Measurements from ENCODE around the gene RAB9B. TPM values are rescaled to one million over a fixed set of nuclear protein-coding genes. Genes with fewer than 3 reads are reported as not detected.

The RAB9B gene, protein sequence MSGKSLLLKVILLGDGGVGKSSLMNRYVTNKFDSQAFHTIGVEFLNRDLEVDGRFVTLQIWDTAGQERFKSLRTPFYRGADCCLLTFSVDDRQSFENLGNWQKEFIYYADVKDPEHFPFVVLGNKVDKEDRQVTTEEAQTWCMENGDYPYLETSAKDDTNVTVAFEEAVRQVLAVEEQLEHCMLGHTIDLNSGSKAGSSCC
- 46.6 TPM for total RNA-seq

DNA sequence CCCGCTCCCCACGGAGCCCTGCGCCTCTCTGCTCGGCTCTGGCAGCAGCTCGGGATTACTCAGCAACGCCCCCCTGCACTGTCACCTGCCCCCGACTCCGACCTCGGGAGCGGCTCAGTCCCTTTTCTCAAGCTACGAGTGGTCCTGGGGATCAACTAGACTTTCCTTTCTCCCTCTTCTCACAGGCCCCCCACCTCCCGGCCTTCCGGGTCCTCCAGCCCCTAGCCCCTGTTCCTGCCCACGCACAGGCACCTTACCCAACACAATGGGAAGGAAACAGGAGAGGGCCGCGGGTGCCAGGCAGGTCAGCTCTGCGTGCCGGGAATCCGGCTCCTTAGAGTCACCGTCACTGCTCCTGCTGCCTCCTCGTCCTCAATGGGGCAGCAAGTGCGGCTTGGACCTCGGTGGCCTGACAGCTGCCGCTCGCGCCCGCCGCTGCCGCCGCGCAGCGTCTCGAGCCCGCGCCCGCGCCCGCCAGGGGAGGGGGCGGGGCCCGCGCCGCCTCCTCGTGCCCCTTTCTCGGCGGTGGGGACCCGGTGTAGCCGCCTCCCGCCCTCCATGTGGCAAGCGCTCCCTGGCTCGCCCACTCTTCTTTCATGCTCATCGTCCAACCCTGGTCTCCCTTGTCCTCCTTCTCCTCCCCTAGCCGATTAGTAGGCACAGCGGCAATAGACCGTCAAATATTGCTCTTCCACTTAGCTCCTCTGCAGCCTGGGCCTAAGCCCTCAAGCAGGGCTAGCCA lies at the start of gene RAB9B:
Gene RAB9B (minus strand): TSS at position 455 of the 742 bp plus-strand sequence. CDS start 6,473 bp downstream, outside the sequence.

DNA sequence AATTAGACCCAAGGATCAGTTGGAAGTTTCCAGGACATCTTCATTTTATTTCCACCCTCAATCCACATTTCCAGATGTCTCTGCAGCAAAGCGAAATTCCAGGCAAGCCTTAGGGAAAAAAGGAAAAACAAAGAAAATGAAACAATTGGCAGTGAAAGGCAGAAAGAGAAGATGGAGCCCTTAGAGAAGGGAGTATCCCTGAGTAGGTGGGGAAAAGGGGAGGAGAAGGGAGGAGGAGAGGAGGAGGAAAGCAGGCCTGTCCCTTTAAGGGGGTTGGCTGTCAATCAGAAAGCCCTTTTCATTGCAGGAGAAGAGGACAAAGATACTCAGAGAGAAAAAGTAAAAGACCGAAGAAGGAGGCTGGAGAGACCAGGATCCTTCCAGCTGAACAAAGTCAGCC lies 55.5 kb downstream of the RAB9B start, which contains the start of gene PLP1:
Gene PLP1 (plus strand): TSS at position 295 of the 400 bp plus-strand sequence. CDS start 156 bp downstream, outside the sequence.

Small RNAs within 50 kb of the gene (small RNA-seq; reads per million reads assigned to genes)
- gene RNA5SP511: not detected

Other genes starting within 250 kb of the RAB9B start
- gene TCEAL4, start 246.7 kb downstream of the RAB9B start, total RNA-seq: 62.1 TPM
- 21.0 TPM for gene TCEAL3, start 224.3 kb downstream of the RAB9B start, total RNA-seq
- 47.3 TPM for gene TCEAL1, start 203.3 kb downstream of the RAB9B start, total RNA-seq
- gene MORF4L2, start 145.6 kb downstream of the RAB9B start, total RNA-seq: 378 TPM
- not detected for gene TMEM31, start 121.3 kb downstream of the RAB9B start, total RNA-seq
- gene PLP1, start 55.4 kb downstream of the RAB9B start, total RNA-seq: 43.8 TPM
- gene TMSB15B, start 130.4 kb upstream of the RAB9B start, total RNA-seq: 22.4 TPM
- gene H2BW1, start 181.5 kb upstream of the RAB9B start, total RNA-seq: not detected
- gene H2BW2, start 207.7 kb upstream of the RAB9B start, total RNA-seq: not detected
- gene TMSB15C, start 244.0 kb upstream of the RAB9B start, total RNA-seq: 30.4 TPM

All from diencephalon (tissue), 1 donor.